ENCODE measurements around the gene TBATA. TPM values are rescaled to one million over a fixed set of nuclear protein-coding genes. Genes with fewer than 3 reads are reported as not detected.

The TBATA gene
- total RNA-seq, 1 donor from 2014 or later = not detected

DNA sequence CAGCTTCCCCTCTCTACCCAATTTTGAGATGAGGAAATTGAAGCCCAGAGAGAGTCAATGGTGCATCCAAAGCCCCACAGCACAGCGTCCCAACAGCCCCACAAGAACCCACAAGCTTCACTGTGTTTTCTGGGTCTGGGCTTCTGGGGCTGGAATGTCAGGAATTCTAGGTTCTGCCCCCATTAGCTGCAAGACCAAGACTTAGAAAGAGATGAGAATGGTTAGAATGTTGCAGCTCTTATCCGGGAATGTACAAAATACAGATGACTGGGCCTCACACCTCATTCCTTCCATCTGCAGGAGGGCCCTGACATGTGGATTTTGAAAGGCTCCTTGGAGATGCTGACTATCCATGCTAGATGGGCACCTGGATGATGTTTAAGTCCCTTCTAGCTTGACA, 24.5 kb upstream of the TBATA start:
- no peak overlapping the region for H3K27ac Mint-ChIP-seq
- no peak for DNase-seq (ENCODE audit: low spot score, unreplicated experiment)
- TF ChIP-seq, protein P1, sequence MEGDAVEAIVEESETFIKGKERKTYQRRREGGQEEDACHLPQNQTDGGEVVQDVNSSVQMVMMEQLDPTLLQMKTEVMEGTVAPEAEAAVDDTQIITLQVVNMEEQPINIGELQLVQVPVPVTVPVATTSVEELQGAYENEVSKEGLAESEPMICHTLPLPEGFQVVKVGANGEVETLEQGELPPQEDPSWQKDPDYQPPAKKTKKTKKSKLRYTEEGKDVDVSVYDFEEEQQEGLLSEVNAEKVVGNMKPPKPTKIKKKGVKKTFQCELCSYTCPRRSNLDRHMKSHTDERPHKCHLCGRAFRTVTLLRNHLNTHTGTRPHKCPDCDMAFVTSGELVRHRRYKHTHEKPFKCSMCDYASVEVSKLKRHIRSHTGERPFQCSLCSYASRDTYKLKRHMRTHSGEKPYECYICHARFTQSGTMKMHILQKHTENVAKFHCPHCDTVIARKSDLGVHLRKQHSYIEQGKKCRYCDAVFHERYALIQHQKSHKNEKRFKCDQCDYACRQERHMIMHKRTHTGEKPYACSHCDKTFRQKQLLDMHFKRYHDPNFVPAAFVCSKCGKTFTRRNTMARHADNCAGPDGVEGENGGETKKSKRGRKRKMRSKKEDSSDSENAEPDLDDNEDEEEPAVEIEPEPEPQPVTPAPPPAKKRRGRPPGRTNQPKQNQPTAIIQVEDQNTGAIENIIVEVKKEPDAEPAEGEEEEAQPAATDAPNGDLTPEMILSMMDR (IDR thresholded peaks at IDR 0.05; ENCODE audit: unreplicated experiment) = no peak
- H3K27me3 Mint-ChIP-seq = peaks cover 2% of the 10 kb centered on the region
- H3K4me1 Mint-ChIP-seq (ENCODE audit: low read depth) = no peaks in the 10 kb centered on the region
- no peaks in the 10 kb centered on the region for H3K36me3 Mint-ChIP-seq (ENCODE audit: insufficient read depth)
- no peaks in the 10 kb centered on the region for H3K9me3 Mint-ChIP-seq (ENCODE audit: low read depth)
- H3K4me3 Mint-ChIP-seq (ENCODE audit: low read depth) = no peak overlapping the region

DNA sequence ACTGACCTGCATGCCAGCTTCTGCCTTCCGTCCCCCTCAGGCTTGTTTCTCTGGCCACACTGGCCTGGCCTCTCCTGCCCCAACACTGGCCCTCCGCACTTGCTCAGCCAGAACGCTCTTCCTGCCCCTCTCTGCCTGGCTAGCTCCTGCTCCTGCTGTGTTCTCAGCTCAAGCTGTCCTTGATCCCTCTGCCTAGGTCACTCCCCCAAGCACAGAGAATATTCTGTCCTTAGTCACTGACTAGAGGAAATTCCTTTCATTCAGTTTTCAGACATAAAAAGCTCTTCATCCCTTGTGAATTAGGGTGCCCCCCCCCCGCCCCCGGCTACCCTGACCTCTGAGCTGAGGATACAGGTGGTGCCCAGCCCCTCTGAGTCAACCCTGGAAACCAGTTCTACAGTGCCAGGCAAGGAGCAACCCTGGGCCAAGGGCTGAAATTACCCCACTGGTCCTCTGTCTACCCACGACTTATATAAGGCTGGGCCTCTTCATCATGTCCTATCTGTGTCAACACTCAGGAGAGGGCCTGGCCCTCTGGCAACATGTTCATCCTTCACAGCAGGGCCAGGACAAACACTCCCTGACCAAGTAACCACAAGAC, 23.9 kb upstream of the TBATA start:
- H3K27ac Mint-ChIP-seq = no peak overlapping the region
- no peaks in the 10 kb centered on the region for H3K36me3 Mint-ChIP-seq (ENCODE audit: insufficient read depth)
- no peaks in the 10 kb centered on the region for H3K4me1 Mint-ChIP-seq (ENCODE audit: low read depth)
- H3K9me3 Mint-ChIP-seq (ENCODE audit: low read depth) = no peaks in the 10 kb centered on the region
- peaks cover 2% of the 10 kb centered on the region for H3K27me3 Mint-ChIP-seq
- no peak for DNase-seq (ENCODE audit: low spot score, unreplicated experiment)
- H3K4me3 Mint-ChIP-seq (ENCODE audit: low read depth) = no peak overlapping the region
- TF ChIP-seq, protein P1 (IDR thresholded peaks at IDR 0.05; ENCODE audit: unreplicated experiment) = no peak

DNA sequence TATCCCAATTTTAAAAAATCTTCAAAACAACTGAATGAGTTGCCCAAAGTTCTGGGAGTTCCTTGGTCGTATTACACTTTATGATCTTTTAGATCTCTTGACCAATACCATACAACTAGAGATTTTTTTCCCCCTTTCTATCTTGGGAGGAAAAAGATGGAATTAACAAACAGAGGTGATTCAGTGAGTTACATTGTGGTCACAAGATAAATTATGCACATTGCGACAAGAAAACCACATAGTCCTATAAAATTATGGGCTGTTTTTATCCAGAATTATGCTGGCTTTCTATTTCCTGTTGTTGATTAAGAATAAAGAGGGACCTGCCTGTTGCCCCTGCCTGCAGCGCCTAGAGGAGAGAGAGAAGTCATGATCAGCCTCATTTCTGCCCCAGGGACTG, 22.4 kb upstream of the TBATA start:
- H3K4me1 Mint-ChIP-seq (ENCODE audit: low read depth) = no peaks in the 10 kb centered on the region
- peaks cover 2% of the 10 kb centered on the region for H3K27me3 Mint-ChIP-seq
- TF ChIP-seq, protein P1 (IDR thresholded peaks at IDR 0.05; ENCODE audit: unreplicated experiment) = no peak
- no peak for DNase-seq (ENCODE audit: low spot score, unreplicated experiment)
- no peaks in the 10 kb centered on the region for H3K9me3 Mint-ChIP-seq (ENCODE audit: low read depth)
- H3K36me3 Mint-ChIP-seq (ENCODE audit: insufficient read depth) = no peaks in the 10 kb centered on the region
- H3K27ac Mint-ChIP-seq = no peak overlapping the region
- H3K4me3 Mint-ChIP-seq (ENCODE audit: low read depth) = no peak overlapping the region

DNA sequence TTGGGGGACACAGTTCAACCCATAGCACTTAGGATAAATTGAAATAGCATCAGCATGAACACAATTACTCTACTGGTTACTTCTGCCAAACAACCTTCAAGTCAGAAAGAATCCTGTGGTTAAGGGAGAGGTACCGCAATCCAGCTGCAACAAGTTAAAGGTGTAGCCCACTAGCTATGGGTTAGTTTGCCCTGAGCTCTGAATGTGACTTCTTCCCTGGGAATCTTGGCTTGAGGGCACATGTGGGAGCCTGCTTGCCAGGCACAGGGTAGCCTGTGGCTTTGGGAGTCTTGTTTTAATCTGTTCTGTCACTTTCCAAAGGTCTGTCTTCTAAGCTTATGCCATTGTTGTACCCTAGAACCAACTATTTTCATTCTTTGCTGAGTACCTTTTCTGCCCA, 21.7 kb upstream of the TBATA start:
- Mint-ChIP-seq H3K27me3 (no peaks in the 10 kb centered on the region), H3K4me3 (ENCODE audit: low read depth) (no peak overlapping the region), H3K27ac (no peak overlapping the region), H3K36me3 (ENCODE audit: insufficient read depth) (no peaks in the 10 kb centered on the region), H3K4me1 (ENCODE audit: low read depth) (no peaks in the 10 kb centered on the region), H3K9me3 (ENCODE audit: low read depth) (no peaks in the 10 kb centered on the region)
- DNase-seq (ENCODE audit: low spot score, unreplicated experiment) = no peak
- TF ChIP-seq, protein P1 (IDR thresholded peaks at IDR 0.05; ENCODE audit: unreplicated experiment) = no peak

DNA sequence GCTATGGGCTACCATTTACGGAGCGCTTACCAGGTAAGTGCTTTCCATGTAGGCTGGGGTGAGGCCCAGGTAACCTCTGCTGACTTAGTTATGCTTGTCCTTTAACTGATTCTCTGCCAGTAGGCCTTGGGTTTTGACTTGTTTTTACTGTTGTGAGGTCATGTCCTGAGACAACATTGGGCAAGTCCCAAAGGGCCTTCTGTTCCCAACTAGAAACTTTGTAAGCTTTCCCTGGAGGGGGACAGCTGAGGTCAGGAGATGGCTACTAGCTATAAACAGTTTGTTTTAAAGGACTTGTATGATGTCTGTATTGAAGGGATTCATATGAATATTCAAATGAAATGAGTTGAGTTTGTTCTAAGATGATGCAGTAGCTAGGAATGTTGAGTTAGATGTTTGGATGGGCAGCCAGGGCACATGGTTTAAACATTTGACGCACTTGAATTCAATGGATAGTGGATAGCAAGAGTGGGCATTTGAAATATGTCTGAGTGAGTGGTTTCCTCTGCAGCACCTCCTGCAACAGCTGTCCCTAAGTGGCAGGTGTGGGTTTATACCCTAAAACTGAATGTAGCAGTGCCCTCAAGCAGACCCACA, 20.5 kb upstream of the TBATA start:
- H3K27ac Mint-ChIP-seq = no peak overlapping the region
- H3K27me3 Mint-ChIP-seq = no peaks in the 10 kb centered on the region
- TF ChIP-seq, protein P1 (IDR thresholded peaks at IDR 0.05; ENCODE audit: unreplicated experiment) = no peak
- no peak for DNase-seq (ENCODE audit: low spot score, unreplicated experiment)
- no peak overlapping the region for H3K4me3 Mint-ChIP-seq (ENCODE audit: low read depth)
- H3K4me1 Mint-ChIP-seq (ENCODE audit: low read depth) = no peaks in the 10 kb centered on the region
- H3K9me3 Mint-ChIP-seq (ENCODE audit: low read depth) = no peaks in the 10 kb centered on the region
- no peaks in the 10 kb centered on the region for H3K36me3 Mint-ChIP-seq (ENCODE audit: insufficient read depth)
